Mucosa of descending colon (tissue), 3 donors: ENCODE measurements around the gene BANP. TPM values are rescaled to one million over a fixed set of nuclear protein-coding genes. Genes with fewer than 3 reads are reported as not detected.
A peak's percentile ranks its signal among the peaks of the same experiment; 100 is the strongest.

Source experiments
- ATAC-seq: fragments of 200-7000 bp; cut with Tn5 transposase; one replicate; pipeline ENCODE4 v1.9.1; 2020; ENCODE audit warnings: mild to moderate bottlenecking, moderate library complexity
- DNase-seq, 3 donors: peaks; one replicate each; pipeline ENCODE4 v3.0.0-alpha.2; 2020
- H3K36me3 ChIP-seq: fragments of 200-600 bp; one replicate; pipeline ENCODE4 v1.8.0; 2021; ENCODE audit warnings: low read depth, mild to moderate bottlenecking
- H3K4me1 ChIP-seq: fragments of 200-600 bp; one replicate; pipeline ENCODE4 v1.8.0; 2021; ENCODE audit warnings: low read depth, mild to moderate bottlenecking
- H3K4me3 ChIP-seq: fragments of 200-600 bp; one replicate; pipeline ENCODE4 v1.8.0; 2021; ENCODE audit warnings: mild to moderate bottlenecking
- H3K9me3 ChIP-seq: fragments of 200-600 bp; one replicate; pipeline ENCODE4 v1.8.0; 2021; ENCODE audit warnings: mild to moderate bottlenecking
- CTCF ChIP-seq: fragments of 200-600 bp; IDR thresholded peaks from one replicate; pipeline ENCODE4 v1.8.0; 2022; ENCODE audit warnings: antibody characterized with exemption, mild to moderate bottlenecking
- intact Hi-C, 2 donors: fragments of 100-400 bp; cut with DNase I in 1 of 2; cut with micrococcal nuclease in 1 of 2; formaldehyde crosslinking; loops; one replicate each; pipeline versions ENCODE4 v1.11.0 to v1.11.1; 2022; cut with DNase I, micrococcal nuclease
- total RNA-seq, 3 donors: library from RNA; stranded (reverse); fragmentation: NEBNext Ultra II Directional in 2 of 3; extraction: Animal tissue kit (Norgen Biotek cat#: 25700) in 2 of 3; gene quantifications; one replicate each; pipeline versions ENCODE4 v1.2.1 to v1.2.4, GENCODE V29; 2021 to 2023
- donor health status: DM: no; HTN: no; CAD: no; lungs with moderate emphysema.
- donor health status: DM: no; HTN: no; CAD: no.
- donor health status: DM: no; HTN: yes; CAD: no.

The BANP gene
- total RNA-seq, 3 donors from 2014 or later, result 24.4 to 36.0 (median 26.1) TPM

- ATAC-seq, result peak; percentile 71
- no peak for TF ChIP-seq CTCF
- Histone ChIP-seq H3K4me1 (no peaks in the 10 kb centered on the region), H3K4me3 (no peak overlapping the region), H3K36me3 (no peaks in the 10 kb centered on the region), H3K9me3 (no peaks in the 10 kb centered on the region)
- intact Hi-C loops, result no loop called here
- peak; percentile 35 to 83 (median 54) for DNase-seq
These were observed 118.3 kb downstream of the BANP start for GRCh38 chr16:88069397-88070168.

- no peaks in the 10 kb centered on the region for H3K36me3 ChIP-seq
- no peaks in the 10 kb centered on the region for H3K9me3 ChIP-seq
- H3K4me1 ChIP-seq, result no peaks in the 10 kb centered on the region
- TF ChIP-seq CTCF, result no peak
- ATAC-seq (no peak), DNase-seq (no peak)
- intact Hi-C loops, result no loop called here
- no peak overlapping the region for H3K4me3 ChIP-seq
These were observed 119.1 kb downstream of the BANP start for GRCh38 chr16:88070341-88070740.

GRCh38 chr16:88070989-88071625 is 119.9 kb downstream of the BANP start:
- intact Hi-C loops, result no loop called here
- Histone ChIP-seq H3K36me3 (no peaks in the 10 kb centered on the region), H3K4me1 (no peaks in the 10 kb centered on the region), H3K9me3 (no peaks in the 10 kb centered on the region), H3K4me3 (no peak overlapping the region)
- no peak for ATAC-seq
- TF ChIP-seq CTCF, result no peak
- DNase-seq, result peak in 1 of 3 donors; percentile 44

- intact Hi-C loops, result no loop called here
- ATAC-seq (no peak), DNase-seq (peak in 1 of 3 donors; percentile 46)
- Histone ChIP-seq H3K4me1 (no peaks in the 10 kb centered on the region), H3K4me3 (no peak overlapping the region), H3K36me3 (no peaks in the 10 kb centered on the region), H3K9me3 (no peaks in the 10 kb centered on the region)
- no peak for TF ChIP-seq CTCF
These were observed 120.7 kb downstream of the BANP start for GRCh38 chr16:88071908-88072307.

- no peak for ATAC-seq
- intact Hi-C loops, result no loop called here
- DNase-seq, result peak in 1 of 3 donors; percentile 25
- Histone ChIP-seq H3K4me3 (no peak overlapping the region), H3K9me3 (no peaks in the 10 kb centered on the region), H3K4me1 (no peaks in the 10 kb centered on the region), H3K36me3 (no peaks in the 10 kb centered on the region)
- no peak for TF ChIP-seq CTCF
These were observed 121.4 kb downstream of the BANP start for GRCh38 chr16:88072571-88073001.
